OCI-LY7 (cell line): ENCODE data around the gene TADA1. TPM values are rescaled to one million over a fixed set of nuclear protein-coding genes. Genes with fewer than 3 reads are reported as not detected.

Experiments used
- BruUV-seq: library from RNA; stranded (reverse); fragments of 400-500 nt; replicated peaks from 2 replicates; lab custom pipeline; 2021; lab: Mats Ljungman, UMichigan
- CTCF ChIA-PET: fragments of 300-600 bp; sonication (Branson Sonifier 250); formaldehyde crosslinking; loops from one replicate; lab custom pipeline; 2022; ENCODE audit warnings: antibody characterized with exemption; ENCODE audit not compliant: unreplicated experiment; lab: Charles Lee
- POLR2A ChIA-PET: fragments of 300-600 bp; sonication (Branson Sonifier 250); formaldehyde crosslinking; loops from one replicate; lab custom pipeline; 2022; ENCODE audit warnings: antibody characterized with exemption; lab: Charles Lee
- DNase-seq: peaks from one replicate; pipeline ENCODE4 v3.0.0-alpha.2; 2015; ENCODE audit warnings: low spot score
- H2AFZ ChIP-seq: fragments of 200-600 bp; sonication (generic), shearing (Covaris generic); 2 replicates; pipeline ENCODE4 v1.6.1; 2014; ENCODE audit warnings: mild to moderate bottlenecking, antibody characterized with exemption, low read length, moderate library complexity
- H3K27ac ChIP-seq: fragments of 200-600 bp; sonication (generic); 2 replicates; pipeline ENCODE4 v1.5.1; 2014; ENCODE audit warnings: mixed run types, low read depth, mild to moderate bottlenecking, moderate library complexity, low read length, inconsistent platforms; ENCODE audit not compliant: poor library complexity, severe bottlenecking
- H3K36me3 ChIP-seq: fragments of 200-600 bp; sonication (generic); 2 replicates; pipeline ENCODE4 v1.6.1; 2014; ENCODE audit warnings: mild to moderate bottlenecking, antibody characterized with exemption, low read length, moderate library complexity, mixed read lengths; ENCODE audit not compliant: insufficient read depth
- H3K4me1 ChIP-seq: fragments of 200-600 bp; sonication (generic); 2 replicates; pipeline ENCODE4 v1.5.1; 2014; ENCODE audit warnings: mild to moderate bottlenecking, low read length; ENCODE audit not compliant: insufficient read depth, poor library complexity, severe bottlenecking
- H3K4me2 ChIP-seq: fragments of 200-600 bp; sonication (generic); 2 replicates; pipeline ENCODE4 v1.6.1; 2014; ENCODE audit warnings: mild to moderate bottlenecking, low read length
- H3K4me3 ChIP-seq: fragments of 200-600 bp; sonication (generic); 2 replicates; pipeline ENCODE4 v1.5.1; 2014; ENCODE audit warnings: mild to moderate bottlenecking, low read depth, low read length; ENCODE audit not compliant: poor library complexity, severe bottlenecking
- H3K79me2 ChIP-seq: fragments of 200-600 bp; sonication (generic); 2 replicates; pipeline ENCODE4 v1.6.1; 2016; ENCODE audit warnings: low read depth, mild to moderate bottlenecking, low read length, moderate library complexity, mixed read lengths; ENCODE audit not compliant: insufficient read depth
- H3K9me2 ChIP-seq: fragments of 200-600 bp; sonication (generic); 2 replicates; pipeline ENCODE4 v1.6.1; 2016; ENCODE audit warnings: mild to moderate bottlenecking, low read length, mixed read lengths; ENCODE audit not compliant: insufficient read depth
- H3K9me3 ChIP-seq: fragments of 200-600 bp; sonication (generic); 2 replicates; pipeline ENCODE4 v1.6.1; 2014; ENCODE audit warnings: mild to moderate bottlenecking, mixed run types, low read length, mixed read lengths
- H4K20me1 ChIP-seq: fragments of 200-600 bp; sonication (generic); 2 replicates; pipeline ENCODE4 v1.6.1; 2014; ENCODE audit warnings: mild to moderate bottlenecking, antibody characterized with exemption, low read length, moderate library complexity, mixed read lengths; ENCODE audit not compliant: insufficient read depth
- EZH2phosphoT487 ChIP-seq: fragments of 200-600 bp; sonication (generic); IDR thresholded peaks from 2 replicates; pipeline ENCODE4 v1.6.1; 2018; ENCODE audit warnings: low read depth, borderline replicate concordance, mild to moderate bottlenecking, mixed run types, antibody characterized with exemption, low read length, moderate library complexity, mixed read lengths
- intact Hi-C: fragments of 100-400 bp; cut with micrococcal nuclease; formaldehyde crosslinking; loops from one replicate; pipeline ENCODE4 v1.10.0; 2022; ENCODE audit not compliant: unreplicated experiment
- total RNA-seq, 2 experiments: library from RNA; depleted of rRNA in 1 of 2; stranded (reverse); fragments of >200 nt in 1 of 2; shearing (Covaris generic) in 1 of 2; gene quantifications; 2 replicates each; pipeline ENCODE4 v1.2.3, GENCODE V29; 2014 to 2022
- TF ChIP-seq, protein P1 (sequence below): fragments of 200-600 bp; sonication (generic); conservative IDR thresholded peaks from 2 replicates; pipeline ENCODE4 v1.5.1; 2014; ENCODE audit warnings: mild to moderate bottlenecking, antibody characterized with exemption, low read length, moderate library complexity, mixed read lengths

TADA1 gene
- total RNA-seq, 2 experiments from 2014 or later: 16.4 to 16.9 TPM

- intact Hi-C loops: no loop called here
- TF ChIP-seq, protein P1, sequence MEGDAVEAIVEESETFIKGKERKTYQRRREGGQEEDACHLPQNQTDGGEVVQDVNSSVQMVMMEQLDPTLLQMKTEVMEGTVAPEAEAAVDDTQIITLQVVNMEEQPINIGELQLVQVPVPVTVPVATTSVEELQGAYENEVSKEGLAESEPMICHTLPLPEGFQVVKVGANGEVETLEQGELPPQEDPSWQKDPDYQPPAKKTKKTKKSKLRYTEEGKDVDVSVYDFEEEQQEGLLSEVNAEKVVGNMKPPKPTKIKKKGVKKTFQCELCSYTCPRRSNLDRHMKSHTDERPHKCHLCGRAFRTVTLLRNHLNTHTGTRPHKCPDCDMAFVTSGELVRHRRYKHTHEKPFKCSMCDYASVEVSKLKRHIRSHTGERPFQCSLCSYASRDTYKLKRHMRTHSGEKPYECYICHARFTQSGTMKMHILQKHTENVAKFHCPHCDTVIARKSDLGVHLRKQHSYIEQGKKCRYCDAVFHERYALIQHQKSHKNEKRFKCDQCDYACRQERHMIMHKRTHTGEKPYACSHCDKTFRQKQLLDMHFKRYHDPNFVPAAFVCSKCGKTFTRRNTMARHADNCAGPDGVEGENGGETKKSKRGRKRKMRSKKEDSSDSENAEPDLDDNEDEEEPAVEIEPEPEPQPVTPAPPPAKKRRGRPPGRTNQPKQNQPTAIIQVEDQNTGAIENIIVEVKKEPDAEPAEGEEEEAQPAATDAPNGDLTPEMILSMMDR: no peak
- no peak for TF ChIP-seq EZH2phosphoT487
- CTCF ChIA-PET: no interaction called here
- Histone ChIP-seq H3K9me3 (no peaks in the 10 kb centered on the region), H4K20me1 (no peaks in the 10 kb centered on the region; the same call in 1 of the 2 replicates), H3K4me2 (no peak overlapping the region), H2AFZ (no peak overlapping the region), H3K4me1 (peaks cover 15% of the 10 kb centered on the region), H3K9me2 (no peaks in the 10 kb centered on the region), H3K4me3 (no peak overlapping the region), H3K36me3 (peaks cover 83% of the 10 kb centered on the region), H3K27ac (no peak overlapping the region), H3K79me2 (peaks cover 19% of the 10 kb centered on the region; the same call in 1 of the 2 replicates)
- POLR2A ChIA-PET: interaction anchor here (0.6 kb wide), 1 partner anchor 24 kb away, joined by 3 read pairs; no protein-coding TSS in a partner anchor
- BruUV-seq: no TSS peak
- DNase-seq: no peak
Observed at GRCh38 chr1:166843769-166844596, 32.1 kb downstream of the TADA1 start.

GRCh38 chr1:166843322-166843721, 32.7 kb downstream of the TADA1 start:
- intact Hi-C loops: no loop called here
- no peak for TF ChIP-seq EZH2phosphoT487
- TF ChIP-seq, protein P1: no peak
- H3K4me3 ChIP-seq: no peak overlapping the region
- peaks cover 19% of the 10 kb centered on the region; the same call in 1 of the 2 replicates for H3K79me2 ChIP-seq
- H2AFZ ChIP-seq: no peak overlapping the region
- CTCF ChIA-PET: no interaction called here
- no peaks in the 10 kb centered on the region for H3K9me2 ChIP-seq
- no peaks in the 10 kb centered on the region; the same call in 1 of the 2 replicates for H4K20me1 ChIP-seq
- DNase-seq: no peak
- H3K36me3 ChIP-seq: peaks cover 76% of the 10 kb centered on the region
- no TSS peak for BruUV-seq
- no peaks in the 10 kb centered on the region for H3K9me3 ChIP-seq
- H3K4me1 ChIP-seq: peaks cover 22% of the 10 kb centered on the region
- POLR2A ChIA-PET: interaction anchor here (0.5 to 0.6 kb wide), 2 partner anchors 21 to 495 kb away, joined by 3 read pairs; no protein-coding TSS in a partner anchor
- no peak overlapping the region for H3K4me2 ChIP-seq
- H3K27ac ChIP-seq: no peak overlapping the region
